ENCODE measurements around the gene TH. TPM values are rescaled to one million over a fixed set of nuclear protein-coding genes. Genes with fewer than 3 reads are reported as not detected.

TH gene
- total and polyA plus RNA-seq, 2 of the 8 experiments (the other 6 are each of a cell fraction or from before 2014, with no cell fraction given): 0.09 TPM; not detected in 1

- no peak for TF ChIP-seq RAD21 (IDR thresholded peaks at IDR 0.05 in 1 of 2, conservative IDR thresholded peaks at IDR 0.05 in 1 of 2; ENCODE audit: low read depth in 2 of 2, low read length in 2 of 2)
- no peak for TF ChIP-seq EP300 (IDR thresholded peaks at IDR 0.05; ENCODE audit: borderline replicate concordance in 1 of 2, low read depth in 2 of 2, low read length in 2 of 2)
- no peak for TF ChIP-seq SP2 (IDR thresholded peaks at IDR 0.05; ENCODE audit: low read length)
- TF ChIP-seq SIN3A (conservative IDR thresholded peaks at IDR 0.05 in 1 of 2, IDR thresholded peaks at IDR 0.05 in 1 of 2; ENCODE audit: low read depth in 1 of 2, low read length in 2 of 2): no peak
- no peak for TF ChIP-seq TAF1 (IDR thresholded peaks at IDR 0.05; ENCODE audit: low read depth, low read length)
- no peak for TF ChIP-seq ASH2L (IDR thresholded peaks at IDR 0.05; ENCODE audit: low read length)
Observed at GRCh38 chr11:2201542-2201941, 29.9 kb upstream of the TH start (continued).
